NCI-H1694 (cell line): ENCODE data around the gene MAML2.

Experiments used
- DNase-seq: peaks from one replicate; lab custom pipeline; 2025; lab: John Stamatoyannopoulos, UW

MAML2 gene

GRCh38 chr11:96318399-96318798 lies 24.6 kb downstream of the MAML2 start:
- DNase-seq: no peak

GRCh38 chr11:96317985-96318384 lies 25.0 kb downstream of the MAML2 start:
- no peak for DNase-seq

- DNase-seq: no peak
These were observed 25.4 kb downstream of the MAML2 start for GRCh38 chr11:96317571-96317970.

- DNase-seq: no peak
These were observed 26.1 kb downstream of the MAML2 start for GRCh38 chr11:96316869-96317268.

GRCh38 chr11:96315476-96315875 lies 27.5 kb downstream of the MAML2 start:
- no peak for DNase-seq

GRCh38 chr11:96314326-96315020 lies 28.5 kb downstream of the MAML2 start:
- no peak for DNase-seq

GRCh38 chr11:96313163-96313562 lies 29.8 kb downstream of the MAML2 start:
- DNase-seq: no peak

GRCh38 chr11:96311120-96311568 lies 31.9 kb downstream of the MAML2 start:
- DNase-seq: no peak

- DNase-seq: no peak
These were observed 32.8 kb downstream of the MAML2 start for GRCh38 chr11:96310236-96310635.

GRCh38 chr11:96309643-96310017 lies 33.4 kb downstream of the MAML2 start:
- no peak for DNase-seq

GRCh38 chr11:96309016-96309642 lies 33.9 kb downstream of the MAML2 start:
- no peak for DNase-seq

- no peak for DNase-seq
These were observed 35.2 kb downstream of the MAML2 start for GRCh38 chr11:96307776-96308140.

GRCh38 chr11:96306933-96307775 lies 35.8 kb downstream of the MAML2 start:
- no peak for DNase-seq

- DNase-seq: no peak
These were observed 36.4 kb downstream of the MAML2 start for GRCh38 chr11:96306600-96306932.

- DNase-seq: no peak
These were observed 36.9 kb downstream of the MAML2 start for GRCh38 chr11:96306071-96306470.

- no peak for DNase-seq
These were observed 39.0 kb downstream of the MAML2 start for GRCh38 chr11:96303980-96304379.

- no peak for DNase-seq
These were observed 39.9 kb downstream of the MAML2 start for GRCh38 chr11:96303064-96303463.

- no peak for DNase-seq
These were observed 41.2 kb downstream of the MAML2 start for GRCh38 chr11:96301818-96302217.

- no peak for DNase-seq
These were observed 43.7 kb downstream of the MAML2 start for GRCh38 chr11:96299155-96299888.

GRCh38 chr11:96295369-96295768 lies 47.6 kb downstream of the MAML2 start:
- DNase-seq: no peak

- DNase-seq: no peak
These were observed 48.7 kb downstream of the MAML2 start for GRCh38 chr11:96294289-96294688.

GRCh38 chr11:96293598-96294021 lies 49.4 kb downstream of the MAML2 start:
- no peak for DNase-seq
